Thyroid gland (tissue), 4 donors: ENCODE measurements around the gene TECPR2.

Source experiments
- POLR2A ChIP-seq, 2 donors: fragments of 450-650 bp; IDR thresholded peaks; one replicate each; pipeline ENCODE4 v1.6.1; 2017; ENCODE audit warnings: antibody characterized with exemption in 2 of 2, mild to moderate bottlenecking in 2 of 2, moderate library complexity in 1 of 2
- TF ChIP-seq, protein P1 (sequence below), 6 experiments: fragments of 200-600 bp in 3 of 6; fragments of 450-650 bp in 3 of 6; sonication (generic) in 3 of 6; IDR thresholded peaks; one replicate each; pipeline ENCODE4 v1.5.1; 2016 to 2019; ENCODE audit warnings: antibody characterized with exemption in 6 of 6, mild to moderate bottlenecking in 2 of 6, inconsistent platforms in 1 of 6, moderate library complexity in 1 of 6

- TF ChIP-seq POLR2A (IDR thresholded peaks at IDR 0.05): no peak
- TF ChIP-seq, protein P1, sequence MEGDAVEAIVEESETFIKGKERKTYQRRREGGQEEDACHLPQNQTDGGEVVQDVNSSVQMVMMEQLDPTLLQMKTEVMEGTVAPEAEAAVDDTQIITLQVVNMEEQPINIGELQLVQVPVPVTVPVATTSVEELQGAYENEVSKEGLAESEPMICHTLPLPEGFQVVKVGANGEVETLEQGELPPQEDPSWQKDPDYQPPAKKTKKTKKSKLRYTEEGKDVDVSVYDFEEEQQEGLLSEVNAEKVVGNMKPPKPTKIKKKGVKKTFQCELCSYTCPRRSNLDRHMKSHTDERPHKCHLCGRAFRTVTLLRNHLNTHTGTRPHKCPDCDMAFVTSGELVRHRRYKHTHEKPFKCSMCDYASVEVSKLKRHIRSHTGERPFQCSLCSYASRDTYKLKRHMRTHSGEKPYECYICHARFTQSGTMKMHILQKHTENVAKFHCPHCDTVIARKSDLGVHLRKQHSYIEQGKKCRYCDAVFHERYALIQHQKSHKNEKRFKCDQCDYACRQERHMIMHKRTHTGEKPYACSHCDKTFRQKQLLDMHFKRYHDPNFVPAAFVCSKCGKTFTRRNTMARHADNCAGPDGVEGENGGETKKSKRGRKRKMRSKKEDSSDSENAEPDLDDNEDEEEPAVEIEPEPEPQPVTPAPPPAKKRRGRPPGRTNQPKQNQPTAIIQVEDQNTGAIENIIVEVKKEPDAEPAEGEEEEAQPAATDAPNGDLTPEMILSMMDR (IDR thresholded peaks at IDR 0.05): no peak
Observed at GRCh38 chr14:102318781-102319276, 43.9 kb upstream of the TECPR2 start.
